BJ (cell line): ENCODE measurements around the gene PRKD1. TPM values are rescaled to one million over a fixed set of nuclear protein-coding genes. Genes with fewer than 3 reads are reported as not detected.

Experiments used
- CTCF ChIA-PET: fragments of 350-600 bp; formaldehyde crosslinking; extraction: SDS; loops from one replicate; lab custom pipeline; 2021; ENCODE audit warnings: antibody characterized with exemption, inconsistent platforms; lab: Yijun Ruan, JAX
- POLR2A ChIA-PET: fragments of 300-600 bp; sonication (Branson Sonifier 250); formaldehyde crosslinking; extraction: SDS; loops from one replicate; lab custom pipeline; 2021; ENCODE audit warnings: antibody characterized with exemption; lab: Charles Lee
- DNase-seq: peaks from one replicate; pipeline ENCODE4 v3.0.0-alpha.2; 2011; ENCODE audit warnings: low read depth
- H3K27me3 ChIP-seq: 2 replicates; pipeline ENCODE4 v1.6.0; 2011; ENCODE audit warnings: low read length; ENCODE audit not compliant: control insufficient read depth, insufficient read depth
- H3K36me3 ChIP-seq: 2 replicates; pipeline ENCODE4 v1.5.1; 2011; ENCODE audit warnings: low read length; ENCODE audit not compliant: control insufficient read depth, insufficient read depth
- H3K4me3 ChIP-seq: 2 replicates; pipeline ENCODE4 v1.5.1; 2011; ENCODE audit warnings: low read depth, mild to moderate bottlenecking, control low read depth, low read length
- polyA plus RNA-seq: library from polyadenylated mRNA; depleted of rRNA; stranded (reverse); fragments of >200 nt; gene quantifications from 2 replicates; pipeline ENCODE4 v1.2.3, GENCODE V29; 2011
- TF ChIP-seq, protein P1 (sequence below): IDR thresholded peaks from 2 replicates; pipeline ENCODE4 v1.5.1; 2011; ENCODE audit warnings: low read depth, mild to moderate bottlenecking, control low read depth, inconsistent platforms, low read length, moderate library complexity; ENCODE audit not compliant: insufficient read depth

Gene PRKD1
- polyA plus RNA-seq, 1 experiment: 19.8 TPM

GRCh38 chr14:29636870-29637269 is 290.8 kb downstream of the PRKD1 start:
- Histone ChIP-seq H3K27me3 (no peaks in the 10 kb centered on the region), H3K36me3 (0 out of 2 replicates have a peak, but pooled peaks cover 1% of the 10 kb centered on the region), H3K4me3 (no peak overlapping the region)
- POLR2A ChIA-PET: no interaction called here
- TF ChIP-seq, protein P1, sequence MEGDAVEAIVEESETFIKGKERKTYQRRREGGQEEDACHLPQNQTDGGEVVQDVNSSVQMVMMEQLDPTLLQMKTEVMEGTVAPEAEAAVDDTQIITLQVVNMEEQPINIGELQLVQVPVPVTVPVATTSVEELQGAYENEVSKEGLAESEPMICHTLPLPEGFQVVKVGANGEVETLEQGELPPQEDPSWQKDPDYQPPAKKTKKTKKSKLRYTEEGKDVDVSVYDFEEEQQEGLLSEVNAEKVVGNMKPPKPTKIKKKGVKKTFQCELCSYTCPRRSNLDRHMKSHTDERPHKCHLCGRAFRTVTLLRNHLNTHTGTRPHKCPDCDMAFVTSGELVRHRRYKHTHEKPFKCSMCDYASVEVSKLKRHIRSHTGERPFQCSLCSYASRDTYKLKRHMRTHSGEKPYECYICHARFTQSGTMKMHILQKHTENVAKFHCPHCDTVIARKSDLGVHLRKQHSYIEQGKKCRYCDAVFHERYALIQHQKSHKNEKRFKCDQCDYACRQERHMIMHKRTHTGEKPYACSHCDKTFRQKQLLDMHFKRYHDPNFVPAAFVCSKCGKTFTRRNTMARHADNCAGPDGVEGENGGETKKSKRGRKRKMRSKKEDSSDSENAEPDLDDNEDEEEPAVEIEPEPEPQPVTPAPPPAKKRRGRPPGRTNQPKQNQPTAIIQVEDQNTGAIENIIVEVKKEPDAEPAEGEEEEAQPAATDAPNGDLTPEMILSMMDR: no peak
- DNase-seq: no peak
- CTCF ChIA-PET: no interaction called here

DNA sequence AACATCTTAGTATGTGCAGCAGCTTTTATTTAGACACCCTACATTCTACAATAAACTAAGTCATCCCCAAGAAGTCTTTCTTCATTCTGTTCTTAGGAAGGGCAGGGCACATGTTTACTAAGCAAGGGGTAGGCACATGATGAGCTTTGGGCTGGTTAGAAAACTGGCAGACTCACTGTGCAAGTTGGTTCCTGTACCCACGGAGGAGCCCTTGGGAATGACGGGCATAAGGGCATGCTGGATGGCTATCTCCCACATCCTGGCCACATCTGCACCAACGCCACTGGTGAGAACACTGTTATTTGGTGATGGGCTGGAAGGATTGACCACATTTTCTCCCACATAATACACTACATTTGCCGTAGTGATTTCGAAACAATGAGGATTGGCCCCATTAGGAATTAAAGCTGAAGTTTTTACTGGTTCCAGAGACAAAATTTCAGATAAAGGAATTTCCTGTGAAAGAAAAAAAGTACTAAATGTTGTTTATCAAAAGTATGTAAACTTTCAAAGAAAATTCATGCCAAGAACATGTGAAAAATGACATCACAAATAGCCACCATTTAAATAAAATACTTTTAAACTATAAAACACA is 297.0 kb downstream of the PRKD1 start:
- TF ChIP-seq, protein P1: no peak
- no peak for DNase-seq
- H3K27me3 ChIP-seq: no peaks in the 10 kb centered on the region
- POLR2A ChIA-PET: no interaction called here
- CTCF ChIA-PET: no interaction called here
- no peaks in the 10 kb centered on the region for H3K36me3 ChIP-seq
- no peak overlapping the region for H3K4me3 ChIP-seq

GRCh38 chr14:29629839-29630238 is 297.8 kb downstream of the PRKD1 start:
- TF ChIP-seq, protein P1: no peak
- ChIA-PET CTCF (no interaction called here), POLR2A (no interaction called here)
- Histone ChIP-seq H3K4me3 (no peak overlapping the region), H3K36me3 (peaks cover 3% of the 10 kb centered on the region; the same call in 1 of the 2 replicates), H3K27me3 (no peaks in the 10 kb centered on the region)
- no peak for DNase-seq

DNA sequence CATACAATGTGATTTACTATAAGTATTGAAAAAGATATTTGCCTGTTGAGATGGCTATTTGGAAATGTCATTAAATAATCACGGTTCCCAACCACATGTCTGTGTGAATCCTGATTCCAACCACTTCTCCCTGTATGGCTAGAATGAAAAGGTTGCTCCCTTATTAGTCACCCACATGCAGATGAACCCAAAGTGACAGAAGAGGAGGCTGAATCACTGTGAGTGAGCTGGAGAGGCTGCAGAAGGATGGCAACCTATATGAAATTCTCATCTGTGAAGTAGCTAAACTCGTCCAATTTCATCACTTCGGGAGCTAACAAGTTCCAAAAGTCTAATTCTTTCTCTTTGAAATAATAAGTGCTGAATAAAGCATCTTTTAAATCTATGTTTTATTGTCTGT is 300.5 kb downstream of the PRKD1 start:
- Histone ChIP-seq H3K27me3 (no peaks in the 10 kb centered on the region), H3K4me3 (no peak overlapping the region), H3K36me3 (peaks cover 3% of the 10 kb centered on the region; the same call in 1 of the 2 replicates)
- DNase-seq: no peak
- ChIA-PET POLR2A (no interaction called here), CTCF (interaction anchor here (2.1 kb wide), 1 partner anchor 8 kb away, joined by 9 read pairs; no protein-coding TSS in a partner anchor)
- TF ChIP-seq, protein P1: no peak

- POLR2A ChIA-PET: interaction anchor here (0.6 kb wide), 1 partner anchor 540 kb away, joined by 4 read pairs; no protein-coding TSS in a partner anchor
- Histone ChIP-seq H3K4me3 (no peak overlapping the region), H3K36me3 (no peaks in the 10 kb centered on the region), H3K27me3 (no peaks in the 10 kb centered on the region)
- TF ChIP-seq, protein P1: no peak
- CTCF ChIA-PET: interaction anchor here (0.6 to 2.5 kb wide), 3 partner anchors 9 to 819 kb away, joined by 3 to 9 read pairs (median 4); no protein-coding TSS in a partner anchor
- DNase-seq: no peak
Observed at GRCh38 chr14:29618323-29619067, 309.2 kb downstream of the PRKD1 start.
